Pancreas (tissue), 10 donors: ENCODE results near the gene CYYR1. TPM values are rescaled to one million over a fixed set of nuclear protein-coding genes. Genes with fewer than 3 reads are reported as not detected.

Experiments
- ATAC-seq, 4 donors: fragments of 200-7000 bp; cut with Tn5 transposase; one replicate each; pipeline versions ENCODE4 v1.8.0 to v1.9.1; 2020; ENCODE audit warnings: mild to moderate bottlenecking in 4 of 4, moderate library complexity in 4 of 4
- DNase-seq, 6 donors: peaks; one replicate each; pipeline ENCODE4 v3.0.0-alpha.2; 2020
- FAIRE-seq: peaks from 2 replicates; lab custom pipeline; 2012; peaks lifted over from hg19 to GRCh38; lab: Jason Lieb, UNC
- H3K27ac ChIP-seq, 4 donors: fragments of 200-600 bp; sonication (generic); 1 replicate in 3 of 4; 2 replicates in 1 of 4; pipeline versions ENCODE4 v1.5.0 to v1.8.0; 2020
- H3K27me3 ChIP-seq, 4 donors: fragments of 200-600 bp; one replicate each; pipeline ENCODE4 v1.8.0; 2021
- H3K36me3 ChIP-seq, 3 donors: fragments of 200-600 bp; sonication (generic) in 1 of 3; one replicate each; pipeline versions ENCODE4 v1.5.0 to v1.8.0; 2020 to 2021
- H3K4me1 ChIP-seq, 3 donors: fragments of 200-600 bp; one replicate each; pipeline ENCODE4 v1.8.0; 2021
- H3K4me3 ChIP-seq, 4 donors: fragments of 200-600 bp; sonication (generic) in 2 of 4; one replicate each; pipeline versions ENCODE4 v1.5.0 to v1.8.0; 2020 to 2021
- H3K9me3 ChIP-seq, 4 donors: fragments of 200-600 bp; one replicate each; pipeline ENCODE4 v1.8.0; 2021
- WGBS, 2 donors: extraction: QIAGEN DNeasy Blood & Tissue Kit; methylation state at CpG; one replicate each; pipeline ENCODE4 v1.1.7; 2013; 5-methylcytosine and 5-hydroxymethylcytosine counted together
- intact Hi-C, 3 donors: fragments of 100-400 bp; cut with DNase I; formaldehyde crosslinking; loops; one replicate each; pipeline versions ENCODE4 v1.11.1 to v1.14.2; 2022
- polyA plus RNA-seq, 2 donors: library from polyadenylated mRNA; stranded (reverse); fragments of 200-250 nt; gene quantifications; one replicate each; pipeline ENCODE4 v1.2.3, GENCODE V29; 2013
- total RNA-seq, 6 donors: library from RNA; stranded (reverse); fragmentation: NEBNext Ultra II Directional in 4 of 6; extraction: Animal tissue kit (Norgen Biotek cat#: 25700) in 4 of 6; gene quantifications; one replicate each; pipeline versions ENCODE4 v1.2.1 to v1.2.4, GENCODE V29; 2021 to 2023
- TF ChIP-seq, protein P1 (sequence below), 4 donors: fragments of 200-600 bp; sonication (generic) in 3 of 4; IDR thresholded peaks; one replicate each; pipeline versions ENCODE4 v1.5.0 to v1.8.0; 2021; ENCODE audit warnings: antibody characterized with exemption in 4 of 4
- donor health status: healthy with polysubstance abuse.
- donor health status: DM: no; HTN: no; CAD: no; lungs with moderate emphysema.
- donor health status: DM: no; HTN: no; CAD: no.
- donor health status: control.
- donor health status: control.
- donor health status: Bipolar disorder and iron deficiency.
- donor health status: DM: yes; HTN: yes; CAD: no.
- donor health status: DM: no; HTN: no; CAD: no.
- donor health status: DM: no; HTN: no; CAD: no.
- donor health status: DM: yes; HTN: yes; CAD: no.

Gene CYYR1
- total and polyA plus RNA-seq, 8 donors: 2.2 to 8.1 (median 4.0) TPM

GRCh38 chr21:26587736-26588201 is 14.7 kb upstream of the CYYR1 start:
- WGBS, 2 donors: 47 to 50% methylated on average over 9 of the region's 9 CpGs
- H3K4me3 ChIP-seq: no peak overlapping the region
- ATAC-seq (peak in 3 of 4 donors; percentile 25 to 60 (median 54)), FAIRE-seq (no peak), DNase-seq (no peak)
- intact Hi-C loops: no loop called here
- no peaks in the 10 kb centered on the region for H3K27me3 ChIP-seq
- no peaks in the 10 kb centered on the region for H3K36me3 ChIP-seq
- H3K4me1 ChIP-seq: no peaks in the 10 kb centered on the region
- no peaks in the 10 kb centered on the region for H3K9me3 ChIP-seq
- TF ChIP-seq, protein P1, sequence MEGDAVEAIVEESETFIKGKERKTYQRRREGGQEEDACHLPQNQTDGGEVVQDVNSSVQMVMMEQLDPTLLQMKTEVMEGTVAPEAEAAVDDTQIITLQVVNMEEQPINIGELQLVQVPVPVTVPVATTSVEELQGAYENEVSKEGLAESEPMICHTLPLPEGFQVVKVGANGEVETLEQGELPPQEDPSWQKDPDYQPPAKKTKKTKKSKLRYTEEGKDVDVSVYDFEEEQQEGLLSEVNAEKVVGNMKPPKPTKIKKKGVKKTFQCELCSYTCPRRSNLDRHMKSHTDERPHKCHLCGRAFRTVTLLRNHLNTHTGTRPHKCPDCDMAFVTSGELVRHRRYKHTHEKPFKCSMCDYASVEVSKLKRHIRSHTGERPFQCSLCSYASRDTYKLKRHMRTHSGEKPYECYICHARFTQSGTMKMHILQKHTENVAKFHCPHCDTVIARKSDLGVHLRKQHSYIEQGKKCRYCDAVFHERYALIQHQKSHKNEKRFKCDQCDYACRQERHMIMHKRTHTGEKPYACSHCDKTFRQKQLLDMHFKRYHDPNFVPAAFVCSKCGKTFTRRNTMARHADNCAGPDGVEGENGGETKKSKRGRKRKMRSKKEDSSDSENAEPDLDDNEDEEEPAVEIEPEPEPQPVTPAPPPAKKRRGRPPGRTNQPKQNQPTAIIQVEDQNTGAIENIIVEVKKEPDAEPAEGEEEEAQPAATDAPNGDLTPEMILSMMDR (IDR thresholded peaks at IDR 0.05): no peak
- no peak overlapping the region for H3K27ac ChIP-seq

DNA sequence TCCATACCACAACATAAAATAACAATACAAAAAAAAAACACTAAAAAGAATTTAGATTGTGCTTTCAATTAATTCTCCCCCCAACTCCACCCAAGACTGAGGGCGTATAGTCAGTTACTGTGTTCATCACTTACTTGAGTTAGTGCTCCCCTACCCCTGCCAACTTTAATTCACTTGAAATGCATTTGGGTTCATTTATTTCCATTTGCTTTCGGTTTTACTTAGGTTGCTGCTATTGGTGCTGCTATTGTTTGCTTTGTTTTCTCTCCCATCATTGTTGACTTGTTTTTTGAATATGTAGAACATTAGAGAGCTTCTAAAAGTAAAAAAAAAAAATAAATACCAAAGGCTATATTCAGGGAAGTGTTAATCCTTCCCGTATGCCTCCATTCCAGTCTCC is 10.7 kb upstream of the CYYR1 start:
- TF ChIP-seq, protein P1 (IDR thresholded peaks at IDR 0.05): no peak
- H3K9me3 ChIP-seq: no peaks in the 10 kb centered on the region
- intact Hi-C loops: no loop called here
- no peaks in the 10 kb centered on the region for H3K36me3 ChIP-seq
- FAIRE-seq (no peak), DNase-seq (no peak), ATAC-seq (no peak)
- WGBS, 2 donors: 54 to 72% methylated on average over 3 of the region's 3 CpGs
- no peaks in the 10 kb centered on the region for H3K27me3 ChIP-seq
- no peak overlapping the region for H3K4me3 ChIP-seq
- H3K27ac ChIP-seq: no peak overlapping the region
- no peaks in the 10 kb centered on the region for H3K4me1 ChIP-seq

DNA sequence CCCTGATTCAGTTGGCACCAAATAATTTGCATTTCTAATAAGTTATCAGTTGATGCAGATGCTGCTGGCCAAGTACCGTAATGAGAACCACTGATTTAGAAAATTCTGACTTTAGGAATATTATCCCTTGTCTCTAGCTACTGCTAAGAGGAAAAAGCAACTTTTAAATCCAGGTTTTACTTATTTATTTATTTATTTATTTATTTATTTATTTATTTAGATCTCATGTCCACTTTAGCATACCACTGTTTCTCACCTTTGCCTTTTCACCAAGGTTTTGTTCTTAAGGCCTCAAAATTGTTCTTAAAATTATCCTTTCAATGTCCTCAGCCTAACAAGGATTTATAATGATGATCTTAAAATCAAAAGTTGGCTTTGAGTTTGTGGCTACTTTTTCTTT is 8.7 kb upstream of the CYYR1 start:
- H3K4me3 ChIP-seq: no peak overlapping the region
- H3K4me1 ChIP-seq: no peaks in the 10 kb centered on the region
- H3K27me3 ChIP-seq: no peaks in the 10 kb centered on the region
- no peaks in the 10 kb centered on the region for H3K36me3 ChIP-seq
- no peak for ATAC-seq
- H3K9me3 ChIP-seq: no peaks in the 10 kb centered on the region
- no peak for DNase-seq
- H3K27ac ChIP-seq: no peak overlapping the region
- no peak for FAIRE-seq
- intact Hi-C loops: no loop called here
- TF ChIP-seq, protein P1 (IDR thresholded peaks at IDR 0.05): no peak
- 87 to 93% methylated on average over 1 of the region's 1 CpG for WGBS, 2 donors

GRCh38 chr21:26572076-26572701 is 897 bp downstream of the CYYR1 start:
- WGBS, 2 donors: 12% methylated on average over 11 of the region's 11 CpGs
- H3K9me3 ChIP-seq: no peaks in the 10 kb centered on the region
- intact Hi-C loops: no loop called here
- TF ChIP-seq, protein P1 (IDR thresholded peaks at IDR 0.05): no peak
- FAIRE-seq (no peak), ATAC-seq (no peak), DNase-seq (no peak)
- H3K4me1 ChIP-seq: no peaks in the 10 kb centered on the region
- no peak overlapping the region for H3K27ac ChIP-seq
- H3K4me3 ChIP-seq: peak overlapping the region in 2 of 4 donors; percentile 6 to 38
- peaks cover 0 to 18% (median 1%) of the 10 kb centered on the region in 4 donors for H3K27me3 ChIP-seq
- H3K36me3 ChIP-seq: no peaks in the 10 kb centered on the region

GRCh38 chr21:26570203-26570602 is 2.9 kb downstream of the CYYR1 start:
- intact Hi-C loops: no loop called here
- TF ChIP-seq, protein P1 (IDR thresholded peaks at IDR 0.05): no peak
- Histone ChIP-seq H3K36me3 (no peaks in the 10 kb centered on the region), H3K27ac (no peak overlapping the region), H3K27me3 (peaks cover 0 to 18% (median 1%) of the 10 kb centered on the region in 4 donors), H3K4me3 (no peak overlapping the region), H3K9me3 (no peaks in the 10 kb centered on the region), H3K4me1 (no peaks in the 10 kb centered on the region)
- no peak for ATAC-seq
- 72 to 73% methylated on average over 3 of the region's 3 CpGs for WGBS, 2 donors
- no peak for FAIRE-seq
- no peak for DNase-seq
